ENCODE measurements around the gene SLC6A18.

The SLC6A18 gene

DNA sequence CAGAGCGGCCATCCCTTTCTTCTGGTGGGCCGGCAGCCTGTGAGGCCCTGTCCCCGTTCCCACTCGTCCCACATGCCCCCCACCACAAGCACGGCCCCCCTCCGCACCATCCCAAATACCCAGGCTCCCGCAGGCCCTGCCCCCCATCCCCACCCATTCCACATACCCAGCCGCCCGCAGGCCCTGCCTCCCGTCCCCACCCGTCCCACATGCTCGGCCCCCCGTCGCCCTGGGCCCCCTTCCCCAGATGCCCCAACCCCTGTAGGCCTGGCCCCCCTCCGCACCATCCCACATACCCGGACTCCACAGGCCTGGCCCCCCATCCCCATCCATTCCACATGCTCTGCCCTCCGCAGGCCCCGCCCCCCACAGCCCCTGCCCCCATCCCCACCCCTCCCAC, 12.3 kb upstream of the SLC6A18 start:
- TF ChIP-seq, protein P1, sequence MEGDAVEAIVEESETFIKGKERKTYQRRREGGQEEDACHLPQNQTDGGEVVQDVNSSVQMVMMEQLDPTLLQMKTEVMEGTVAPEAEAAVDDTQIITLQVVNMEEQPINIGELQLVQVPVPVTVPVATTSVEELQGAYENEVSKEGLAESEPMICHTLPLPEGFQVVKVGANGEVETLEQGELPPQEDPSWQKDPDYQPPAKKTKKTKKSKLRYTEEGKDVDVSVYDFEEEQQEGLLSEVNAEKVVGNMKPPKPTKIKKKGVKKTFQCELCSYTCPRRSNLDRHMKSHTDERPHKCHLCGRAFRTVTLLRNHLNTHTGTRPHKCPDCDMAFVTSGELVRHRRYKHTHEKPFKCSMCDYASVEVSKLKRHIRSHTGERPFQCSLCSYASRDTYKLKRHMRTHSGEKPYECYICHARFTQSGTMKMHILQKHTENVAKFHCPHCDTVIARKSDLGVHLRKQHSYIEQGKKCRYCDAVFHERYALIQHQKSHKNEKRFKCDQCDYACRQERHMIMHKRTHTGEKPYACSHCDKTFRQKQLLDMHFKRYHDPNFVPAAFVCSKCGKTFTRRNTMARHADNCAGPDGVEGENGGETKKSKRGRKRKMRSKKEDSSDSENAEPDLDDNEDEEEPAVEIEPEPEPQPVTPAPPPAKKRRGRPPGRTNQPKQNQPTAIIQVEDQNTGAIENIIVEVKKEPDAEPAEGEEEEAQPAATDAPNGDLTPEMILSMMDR (conservative IDR thresholded peaks at IDR 0.05; ENCODE audit: low read depth, low read length): no peak
- no peak for DNase-seq (ENCODE audit: low read depth)

DNA sequence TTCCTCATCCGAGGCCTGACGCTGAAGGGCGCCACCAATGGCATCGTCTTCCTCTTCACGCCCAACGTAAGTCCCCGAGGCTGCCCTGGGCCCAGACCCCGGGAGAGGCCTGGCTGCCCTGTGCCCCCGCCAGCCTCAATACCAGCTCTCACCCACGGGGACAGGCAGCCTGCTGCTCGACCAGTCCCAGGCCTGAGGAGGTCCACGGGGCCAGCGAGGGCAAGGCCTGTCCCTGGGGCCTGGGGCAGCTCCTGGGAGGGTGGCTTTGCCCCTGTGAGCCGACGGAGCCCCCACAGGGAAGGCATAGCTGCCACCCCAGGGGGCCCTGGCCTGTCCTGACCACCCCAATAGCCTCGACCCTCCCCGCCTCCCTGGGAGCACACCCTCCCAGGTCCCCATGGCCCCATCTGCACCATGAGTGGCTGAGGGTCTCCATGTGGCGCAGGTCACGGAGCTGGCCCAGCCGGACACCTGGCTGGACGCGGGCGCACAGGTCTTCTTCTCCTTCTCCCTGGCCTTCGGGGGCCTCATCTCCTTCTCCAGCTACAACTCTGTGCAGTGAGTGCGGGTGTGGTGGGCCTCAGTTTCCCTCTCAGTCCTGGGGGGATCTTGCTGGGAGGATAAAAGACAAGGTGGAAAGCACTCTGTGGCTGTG, 11.5 kb upstream of the SLC6A18 start:
- TF ChIP-seq, protein P1 (conservative IDR thresholded peaks at IDR 0.05; ENCODE audit: low read depth, low read length): no peak
- no peak for DNase-seq (ENCODE audit: low read depth)

More for the DNA sequence above, 12.3 kb upstream of the SLC6A18 start:
- no peak overlapping the region for H3K4me3 ChIP-seq (ENCODE audit: low read length)

DNA sequence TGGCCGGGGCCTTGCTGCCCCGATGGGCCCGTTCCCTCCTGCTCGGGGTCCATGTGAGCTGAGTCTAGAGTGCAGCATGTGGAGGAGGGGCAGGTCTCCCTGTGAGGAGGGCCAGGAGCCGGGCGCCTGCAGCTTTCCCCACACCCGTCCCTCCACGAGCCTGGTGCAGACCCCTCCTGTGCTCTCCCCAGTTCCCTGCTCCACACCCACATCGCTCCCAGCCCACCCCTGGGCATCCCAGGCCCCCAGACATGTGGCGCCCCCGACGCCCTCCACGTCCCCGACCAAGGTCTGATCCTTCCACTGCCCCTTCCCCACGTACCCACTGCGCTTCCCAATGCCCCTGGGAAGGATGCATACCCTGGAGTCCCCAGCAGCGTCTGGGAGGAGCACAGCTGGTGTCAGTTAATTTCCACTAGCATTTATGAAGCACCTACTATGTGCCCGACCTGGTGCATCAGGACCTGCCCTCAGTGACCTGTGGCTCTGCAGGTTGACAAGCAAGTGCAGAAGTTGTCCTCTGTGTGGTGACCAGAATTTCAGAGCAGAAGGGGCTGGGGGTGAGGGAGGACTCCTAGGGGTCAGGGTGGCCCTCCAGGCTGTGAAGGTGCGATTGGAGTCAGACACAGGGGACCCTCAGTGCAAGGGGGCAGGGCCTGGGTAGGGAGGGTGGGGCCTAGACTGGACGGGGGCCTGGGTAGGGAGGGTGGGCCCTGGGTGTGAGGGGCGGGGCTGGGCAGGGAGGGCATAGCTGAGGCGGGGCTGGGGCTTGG, 10.8 kb upstream of the SLC6A18 start:
- TF ChIP-seq, protein P1 (conservative IDR thresholded peaks at IDR 0.05; ENCODE audit: low read depth, low read length): no peak
- H3K4me3 ChIP-seq (ENCODE audit: low read length): no peak overlapping the region

More for the DNA sequence above, 11.5 kb upstream of the SLC6A18 start:
- H3K4me3 ChIP-seq (ENCODE audit: low read length): no peak overlapping the region

DNA sequence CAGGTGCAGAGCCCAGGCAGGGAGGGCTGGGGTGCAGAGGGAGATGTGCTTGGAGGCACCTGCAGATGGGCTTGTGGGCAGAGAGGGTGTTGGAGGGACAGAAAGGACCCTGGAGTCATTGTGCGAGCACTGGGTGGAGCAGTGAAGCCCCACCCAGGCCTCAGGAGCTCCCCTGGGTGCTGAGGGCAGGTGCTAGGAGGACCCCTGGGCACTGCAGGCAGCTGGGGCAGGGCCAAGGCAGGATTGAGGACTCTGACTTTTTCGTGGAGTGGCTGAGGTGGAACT, 10.3 kb upstream of the SLC6A18 start:
- DNase-seq (ENCODE audit: low read depth): no peak
- no peak overlapping the region for H3K4me3 ChIP-seq (ENCODE audit: low read length)
- TF ChIP-seq, protein P1 (conservative IDR thresholded peaks at IDR 0.05; ENCODE audit: low read depth, low read length): no peak

More for the DNA sequence above, 10.8 kb upstream of the SLC6A18 start:
- no peak for DNase-seq (ENCODE audit: low read depth)

DNA sequence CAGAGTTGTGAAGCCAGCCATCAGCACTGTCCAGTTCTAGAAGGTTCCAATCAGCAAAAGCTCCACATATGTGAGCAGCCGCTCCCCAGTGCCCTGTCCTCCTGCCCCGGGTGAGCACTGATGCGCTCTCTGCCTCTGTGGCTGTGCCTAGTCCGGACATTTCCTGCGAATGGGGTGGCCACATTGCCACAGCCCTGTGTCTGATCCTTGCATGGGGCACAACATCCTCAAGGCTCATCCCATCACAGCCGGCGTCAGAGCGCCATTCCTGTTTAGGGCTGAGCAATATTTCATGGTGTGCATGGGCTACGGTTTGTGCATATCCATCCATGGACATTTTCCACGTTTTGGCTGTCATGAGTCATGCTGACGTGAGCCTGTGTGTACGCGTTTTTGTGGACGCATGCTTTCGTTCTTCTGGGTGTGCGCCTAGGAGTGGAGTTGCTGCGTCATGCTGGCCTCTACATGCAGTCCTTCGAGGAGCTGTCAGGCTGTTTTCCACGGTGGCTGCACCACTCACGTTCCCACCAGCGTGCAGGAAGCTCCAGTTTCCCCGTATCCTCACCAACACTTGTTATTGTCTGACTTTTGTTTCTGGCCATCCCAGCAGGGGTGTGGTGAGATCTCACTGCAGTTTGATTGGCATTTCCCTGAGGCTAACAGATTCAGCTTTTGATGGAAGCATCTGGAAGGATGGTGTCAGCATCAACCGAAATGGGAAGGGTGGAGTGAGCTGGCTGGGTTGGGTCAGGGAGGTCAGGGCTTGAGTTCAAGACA, 9.7 kb upstream of the SLC6A18 start:
- no peak overlapping the region for H3K4me3 ChIP-seq (ENCODE audit: low read length)
- DNase-seq (ENCODE audit: low read depth): no peak
- TF ChIP-seq, protein P1 (conservative IDR thresholded peaks at IDR 0.05; ENCODE audit: low read depth, low read length): no peak

DNA sequence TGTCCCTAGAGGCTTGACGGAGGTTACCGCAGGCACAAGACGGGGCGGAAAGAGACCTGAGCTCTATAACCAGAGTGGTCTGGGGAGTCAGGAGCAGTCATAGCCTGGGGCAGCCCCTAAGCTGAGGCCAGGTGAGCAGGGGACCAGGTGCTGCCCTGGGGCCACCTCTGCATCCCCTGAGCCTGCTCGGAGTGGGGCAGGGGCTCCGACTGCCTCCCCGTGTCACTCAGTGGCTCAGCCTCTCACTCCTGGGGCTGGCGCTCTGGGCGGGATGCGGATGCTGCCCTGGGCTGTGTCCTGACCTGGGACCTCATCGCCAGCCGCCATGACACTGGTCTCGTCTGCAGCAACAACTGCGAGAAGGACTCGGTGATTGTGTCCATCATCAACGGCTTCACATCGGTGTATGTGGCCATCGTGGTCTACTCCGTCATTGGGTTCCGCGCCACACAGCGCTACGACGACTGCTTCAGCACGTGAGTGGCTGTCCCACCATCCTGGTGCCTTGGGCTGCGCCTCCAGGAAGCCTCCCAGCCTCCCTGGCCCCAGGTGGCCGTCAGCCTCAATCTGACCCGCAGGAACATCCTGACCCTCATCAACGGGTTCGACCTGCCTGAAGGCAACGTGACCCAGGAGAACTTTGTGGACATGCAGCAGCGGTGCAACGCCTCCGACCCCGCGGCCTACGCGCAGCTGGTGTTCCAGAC, 8.8 kb upstream of the SLC6A18 start:
- H3K4me3 ChIP-seq (ENCODE audit: low read length): no peak overlapping the region
- DNase-seq (ENCODE audit: low read depth): no peak
- TF ChIP-seq, protein P1 (conservative IDR thresholded peaks at IDR 0.05; ENCODE audit: low read depth, low read length): no peak
